Measurements from ENCODE around the gene PC.

The PC gene

GRCh38 chr11:66973956-66974580, 15.9 kb upstream of the PC start:
- Histone ChIP-seq H3K36me3 (ENCODE audit: insufficient read depth, insufficient read length, low read length) (no peaks in the 10 kb centered on the region), H3K27me3 (ENCODE audit: insufficient read depth, insufficient read length) (no peaks in the 10 kb centered on the region), H3K4me3 (ENCODE audit: insufficient read length, low read depth) (no peak overlapping the region), H3K4me1 (ENCODE audit: insufficient read depth, insufficient read length) (peaks cover 14% of the 10 kb centered on the region), H3K9ac (ENCODE audit: insufficient read length, low read depth) (no peak overlapping the region), H3K9me3 (ENCODE audit: insufficient read depth, low read length) (peaks cover 26% of the 10 kb centered on the region)
- DNase-seq (ENCODE audit: low read depth, low spot score): no peak
- no peak for TF ChIP-seq YY1 (IDR thresholded peaks at IDR 0.05; ENCODE audit: insufficient read depth, insufficient read length)
- no peak for TF ChIP-seq SUZ12 (IDR thresholded peaks at IDR 0.05; ENCODE audit: extremely low read depth, insufficient read depth, insufficient read length)
- TF ChIP-seq ZNF274 (IDR thresholded peaks at IDR 0.05; ENCODE audit: low read depth, low read length): no peak

DNA sequence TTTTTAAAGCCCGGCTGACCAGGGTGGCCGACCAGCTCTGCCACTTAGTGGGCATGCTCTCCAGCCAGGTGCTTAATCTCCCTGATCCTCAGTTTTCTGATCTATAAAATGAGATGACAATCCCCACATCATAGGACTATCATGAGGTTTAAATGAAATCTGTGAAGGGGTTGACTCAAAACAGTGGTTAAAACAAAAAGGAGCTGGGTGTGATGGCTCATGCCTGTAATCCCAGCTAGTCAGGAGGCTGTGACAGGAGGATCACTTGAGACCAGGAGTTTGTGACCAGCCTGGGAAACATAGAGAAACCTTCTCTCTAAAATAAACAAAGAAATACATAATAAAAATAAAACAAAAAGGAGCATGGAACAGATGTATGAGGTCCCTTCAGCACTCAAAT, 13.3 kb upstream of the PC start:
- H3K36me3 ChIP-seq (ENCODE audit: insufficient read depth, insufficient read length, low read length): no peaks in the 10 kb centered on the region
- H3K9me3 ChIP-seq (ENCODE audit: insufficient read depth, low read length): peaks cover 8% of the 10 kb centered on the region; the same call in 1 of the 2 replicates
- no peak for DNase-seq (ENCODE audit: low read depth, low spot score)
- H3K27me3 ChIP-seq (ENCODE audit: insufficient read depth, insufficient read length): no peaks in the 10 kb centered on the region
- TF ChIP-seq YY1 (IDR thresholded peaks at IDR 0.05; ENCODE audit: insufficient read depth, insufficient read length): no peak
- TF ChIP-seq SUZ12 (IDR thresholded peaks at IDR 0.05; ENCODE audit: extremely low read depth, insufficient read depth, insufficient read length): no peak
- TF ChIP-seq ZNF274 (IDR thresholded peaks at IDR 0.05; ENCODE audit: low read depth, low read length): no peak
- no peak overlapping the region for H3K4me3 ChIP-seq (ENCODE audit: insufficient read length, low read depth)
- H3K9ac ChIP-seq (ENCODE audit: insufficient read length, low read depth): no peak overlapping the region
- peaks cover 12% of the 10 kb centered on the region for H3K4me1 ChIP-seq (ENCODE audit: insufficient read depth, insufficient read length)

DNA sequence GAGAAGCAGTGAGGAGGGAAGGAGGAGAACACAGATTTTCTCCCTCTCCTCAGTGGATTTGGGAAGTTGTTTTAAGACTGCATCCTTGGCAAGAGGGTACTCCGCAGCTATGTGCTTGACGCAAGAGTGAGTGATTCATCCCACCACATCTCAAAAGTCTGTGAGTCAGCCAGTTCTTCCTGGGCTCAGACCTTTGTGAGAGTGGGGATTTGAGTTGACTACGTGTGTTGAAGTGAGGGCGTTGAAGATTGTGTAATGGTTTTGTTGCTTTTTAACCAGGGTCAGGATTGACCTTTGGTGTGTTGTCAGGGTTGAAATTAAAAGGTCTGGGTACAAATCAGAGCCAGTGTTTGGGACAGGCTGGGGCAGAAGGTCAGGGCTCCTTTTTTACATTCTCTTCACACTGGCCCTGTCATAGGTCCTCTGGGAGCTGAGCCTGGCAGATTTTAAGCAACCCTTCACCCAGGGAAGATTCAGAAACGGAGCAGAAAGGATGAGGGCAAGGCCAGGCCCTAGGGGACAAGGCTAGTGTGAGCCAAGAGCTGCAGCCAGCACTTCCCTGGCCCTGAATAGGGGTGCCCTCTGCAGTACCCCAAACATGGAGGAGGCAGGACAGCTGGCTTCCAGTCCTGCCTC, 12.7 kb upstream of the PC start:
- H3K9ac ChIP-seq (ENCODE audit: insufficient read length, low read depth): no peak overlapping the region
- H3K9me3 ChIP-seq (ENCODE audit: insufficient read depth, low read length): peaks cover 8% of the 10 kb centered on the region; the same call in 1 of the 2 replicates
- no peaks in the 10 kb centered on the region for H3K27me3 ChIP-seq (ENCODE audit: insufficient read depth, insufficient read length)
- DNase-seq (ENCODE audit: low read depth, low spot score): no peak
- H3K4me1 ChIP-seq (ENCODE audit: insufficient read depth, insufficient read length): peaks cover 11% of the 10 kb centered on the region
- H3K36me3 ChIP-seq (ENCODE audit: insufficient read depth, insufficient read length, low read length): no peaks in the 10 kb centered on the region
- no peak overlapping the region for H3K4me3 ChIP-seq (ENCODE audit: insufficient read length, low read depth)
- no peak for TF ChIP-seq YY1 (IDR thresholded peaks at IDR 0.05; ENCODE audit: insufficient read depth, insufficient read length)

GRCh38 chr11:66970371-66970806, 12.2 kb upstream of the PC start:
- H3K4me1 ChIP-seq (ENCODE audit: insufficient read depth, insufficient read length): peaks cover 10% of the 10 kb centered on the region
- H3K27me3 ChIP-seq (ENCODE audit: insufficient read depth, insufficient read length): no peaks in the 10 kb centered on the region
- DNase-seq (ENCODE audit: low read depth, low spot score): no peak
- no peaks in the 10 kb centered on the region for H3K36me3 ChIP-seq (ENCODE audit: insufficient read depth, insufficient read length, low read length)
- H3K4me3 ChIP-seq (ENCODE audit: insufficient read length, low read depth): no peak overlapping the region
- H3K9me3 ChIP-seq (ENCODE audit: insufficient read depth, low read length): peaks cover 8% of the 10 kb centered on the region; the same call in 1 of the 2 replicates
- no peak for TF ChIP-seq YY1 (IDR thresholded peaks at IDR 0.05; ENCODE audit: insufficient read depth, insufficient read length)
- no peak for TF ChIP-seq ZNF274 (IDR thresholded peaks at IDR 0.05; ENCODE audit: low read depth, low read length)
- TF ChIP-seq SUZ12 (IDR thresholded peaks at IDR 0.05; ENCODE audit: extremely low read depth, insufficient read depth, insufficient read length): no peak
- no peak overlapping the region for H3K9ac ChIP-seq (ENCODE audit: insufficient read length, low read depth)

DNA sequence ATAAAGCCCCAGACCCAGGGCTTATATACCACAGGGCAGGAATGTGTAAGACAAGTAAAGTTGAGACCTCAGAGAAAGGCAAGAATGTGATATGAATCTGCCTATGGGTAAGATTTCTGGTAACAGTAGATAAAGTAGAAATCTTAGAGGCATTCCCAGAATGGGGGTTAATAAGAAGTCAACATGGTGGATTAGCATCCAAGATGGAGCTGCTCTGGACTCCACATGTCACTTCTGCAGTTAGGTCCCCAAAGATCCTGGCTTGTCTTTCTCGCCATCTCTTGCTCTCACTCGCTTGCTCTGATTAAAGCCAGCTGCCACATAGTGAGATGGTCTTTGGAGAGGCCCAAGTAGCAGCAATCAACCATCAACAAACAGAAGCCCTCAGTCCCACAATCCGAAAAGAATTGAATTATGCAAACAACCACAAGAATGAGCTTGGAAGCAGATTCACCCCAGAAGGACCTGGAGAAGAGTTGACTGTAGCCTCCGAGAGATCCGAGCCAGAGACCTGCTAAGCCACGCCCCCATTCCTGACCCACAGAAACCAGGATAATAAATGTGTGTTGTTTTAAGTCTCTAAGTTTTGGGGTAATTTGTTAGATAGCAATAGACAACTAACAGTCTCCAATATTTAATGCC, 11.5 kb upstream of the PC start:
- peaks cover 9% of the 10 kb centered on the region for H3K4me1 ChIP-seq (ENCODE audit: insufficient read depth, insufficient read length)
- H3K9me3 ChIP-seq (ENCODE audit: insufficient read depth, low read length): peaks cover 8% of the 10 kb centered on the region; the same call in 1 of the 2 replicates
- H3K36me3 ChIP-seq (ENCODE audit: insufficient read depth, insufficient read length, low read length): no peaks in the 10 kb centered on the region
- no peak overlapping the region for H3K4me3 ChIP-seq (ENCODE audit: insufficient read length, low read depth)
- no peak for DNase-seq (ENCODE audit: low read depth, low spot score)
- no peak overlapping the region for H3K9ac ChIP-seq (ENCODE audit: insufficient read length, low read depth)
- TF ChIP-seq SUZ12 (IDR thresholded peaks at IDR 0.05; ENCODE audit: extremely low read depth, insufficient read depth, insufficient read length) (no peak), ZNF274 (IDR thresholded peaks at IDR 0.05; ENCODE audit: low read depth, low read length) (no peak), YY1 (IDR thresholded peaks at IDR 0.05; ENCODE audit: insufficient read depth, insufficient read length) (no peak)
- no peaks in the 10 kb centered on the region for H3K27me3 ChIP-seq (ENCODE audit: insufficient read depth, insufficient read length)

DNA sequence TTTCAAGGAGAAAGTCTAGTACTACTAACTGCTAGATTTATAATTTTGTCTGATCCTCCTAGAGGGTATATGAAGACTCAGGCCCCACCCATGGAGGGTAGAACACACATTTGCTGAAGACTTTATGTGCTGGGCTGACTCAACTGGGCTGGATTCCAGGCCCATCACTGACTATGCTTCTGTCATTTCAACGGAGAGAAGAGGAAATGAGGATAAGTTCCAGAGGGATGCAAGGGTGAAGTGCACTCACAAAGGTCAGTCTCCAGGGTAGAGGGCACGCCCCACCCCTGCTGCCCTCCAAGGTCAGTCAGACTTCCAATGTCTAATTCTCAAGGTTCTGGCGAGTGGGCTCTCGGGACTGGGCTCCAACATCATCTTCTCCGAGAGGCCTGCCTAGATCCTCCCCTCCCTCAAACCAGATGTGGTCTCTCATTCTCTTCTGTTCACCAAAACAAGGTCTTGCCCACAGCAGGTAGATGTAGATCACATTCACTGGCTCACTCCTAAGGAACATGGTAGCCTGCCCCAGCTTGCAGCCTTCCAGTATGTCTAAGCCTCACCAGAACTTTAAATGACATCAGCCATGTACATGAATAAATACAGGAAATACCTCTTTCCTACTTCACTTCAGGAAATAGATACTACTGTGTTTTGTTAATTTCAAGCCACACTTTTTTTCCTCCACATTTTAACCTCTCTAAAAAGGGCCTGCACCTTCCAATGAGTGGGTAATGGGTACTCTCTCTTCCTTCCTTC, 9.7 kb upstream of the PC start:
- Histone ChIP-seq H3K9me3 (ENCODE audit: insufficient read depth, low read length) (peaks cover 8% of the 10 kb centered on the region; the same call in 1 of the 2 replicates), H3K36me3 (ENCODE audit: insufficient read depth, insufficient read length, low read length) (no peaks in the 10 kb centered on the region), H3K4me1 (ENCODE audit: insufficient read depth, insufficient read length) (peaks cover 6% of the 10 kb centered on the region), H3K9ac (ENCODE audit: insufficient read length, low read depth) (no peak overlapping the region), H3K4me3 (ENCODE audit: insufficient read length, low read depth) (no peak overlapping the region), H3K27me3 (ENCODE audit: insufficient read depth, insufficient read length) (no peaks in the 10 kb centered on the region)
- TF ChIP-seq ZNF274 (IDR thresholded peaks at IDR 0.05; ENCODE audit: low read depth, low read length): no peak
- no peak for TF ChIP-seq YY1 (IDR thresholded peaks at IDR 0.05; ENCODE audit: insufficient read depth, insufficient read length)
- TF ChIP-seq SUZ12 (IDR thresholded peaks at IDR 0.05; ENCODE audit: extremely low read depth, insufficient read depth, insufficient read length): no peak
- no peak for DNase-seq (ENCODE audit: low read depth, low spot score)

- H3K4me3 ChIP-seq (ENCODE audit: insufficient read length, low read depth): no peak overlapping the region
- peaks cover 8% of the 10 kb centered on the region; the same call in 1 of the 2 replicates for H3K9me3 ChIP-seq (ENCODE audit: insufficient read depth, low read length)
- H3K9ac ChIP-seq (ENCODE audit: insufficient read length, low read depth): no peak overlapping the region
- TF ChIP-seq ZNF274 (IDR thresholded peaks at IDR 0.05; ENCODE audit: low read depth, low read length) (no peak), SUZ12 (IDR thresholded peaks at IDR 0.05; ENCODE audit: extremely low read depth, insufficient read depth, insufficient read length) (no peak), YY1 (IDR thresholded peaks at IDR 0.05; ENCODE audit: insufficient read depth, insufficient read length) (no peak)
- no peaks in the 10 kb centered on the region for H3K36me3 ChIP-seq (ENCODE audit: insufficient read depth, insufficient read length, low read length)
- peaks cover 6% of the 10 kb centered on the region for H3K4me1 ChIP-seq (ENCODE audit: insufficient read depth, insufficient read length)
- DNase-seq (ENCODE audit: low read depth, low spot score): no peak
- no peaks in the 10 kb centered on the region for H3K27me3 ChIP-seq (ENCODE audit: insufficient read depth, insufficient read length)
These were observed 8.2 kb upstream of the PC start for GRCh38 chr11:66966351-66966750.
